CD8-positive, alpha-beta memory T cell (primary cell): Measurements from ENCODE around the gene MCM8. TPM values are rescaled to one million over a fixed set of nuclear protein-coding genes. Genes with fewer than 3 reads are reported as not detected.

Source experiments
- CTCF ChIA-PET: fragments of 350-600 bp; sonication (Branson Sonifier 250); formaldehyde crosslinking; loops from one replicate; lab custom pipeline; 2021; ENCODE audit warnings: antibody characterized with exemption; lab: Charles Lee
- POLR2A ChIA-PET: fragments of 350-600 bp; sonication (Branson Sonifier 250); formaldehyde crosslinking; loops from one replicate; lab custom pipeline; 2021; ENCODE audit warnings: antibody characterized with exemption; lab: Charles Lee
- DNase-seq, 5 donors: peaks; one replicate each; pipeline versions ENCODE4 v3.0.0 to v3.0.0-alpha.2; 2020 to 2022; ENCODE audit warnings: mixed read lengths in 1 of 5
- H3K27ac ChIP-seq: one replicate; pipeline ENCODE4 v1.7.0; 2013; ENCODE audit warnings: low read depth, mild to moderate bottlenecking, low read length, moderate library complexity
- H3K27me3 ChIP-seq: 2 replicates; pipeline ENCODE4 v1.7.0; 2013; ENCODE audit warnings: low read length, mild to moderate bottlenecking; ENCODE audit not compliant: insufficient read depth, poor library complexity, severe bottlenecking
- H3K36me3 ChIP-seq: 2 replicates; pipeline ENCODE4 v1.7.0; 2013; ENCODE audit warnings: mild to moderate bottlenecking, low read length, moderate library complexity; ENCODE audit not compliant: insufficient read depth
- H3K4me1 ChIP-seq: 2 replicates; pipeline ENCODE4 v1.7.0; 2013; ENCODE audit warnings: mild to moderate bottlenecking, low read length, moderate library complexity; ENCODE audit not compliant: insufficient read depth
- H3K4me3 ChIP-seq: 2 replicates; pipeline ENCODE4 v1.7.0; 2013; ENCODE audit warnings: mild to moderate bottlenecking, low read length
- H3K9me3 ChIP-seq: 2 replicates; pipeline ENCODE4 v1.7.0; 2013; ENCODE audit warnings: mild to moderate bottlenecking, low read length
- H3K27ac Mint-ChIP-seq, 8 donors: one replicate each; pipeline ENCODE4 v1.8.0; 2020 to 2021; ENCODE audit warnings: mixed read lengths in 8 of 8, mild to moderate bottlenecking in 6 of 8, inconsistent platforms in 3 of 8, moderate library complexity in 3 of 8
- H3K27me3 Mint-ChIP-seq, 2 donors: one replicate each; pipeline ENCODE4 v1.8.0; 2020 to 2021; ENCODE audit warnings: mixed read lengths in 2 of 2, mild to moderate bottlenecking in 1 of 2, moderate library complexity in 1 of 2
- H3K36me3 Mint-ChIP-seq, 3 donors: one replicate each; pipeline ENCODE4 v1.8.0; 2020 to 2021; ENCODE audit warnings: mixed read lengths in 3 of 3, inconsistent platforms in 1 of 3, mild to moderate bottlenecking in 1 of 3
- H3K4me1 Mint-ChIP-seq, 3 donors: one replicate each; pipeline ENCODE4 v1.8.0; 2020 to 2021; ENCODE audit warnings: mixed read lengths in 3 of 3, inconsistent platforms in 1 of 3, mild to moderate bottlenecking in 1 of 3
- H3K4me3 Mint-ChIP-seq, 7 donors: one replicate each; pipeline ENCODE4 v1.8.0; 2020 to 2021; ENCODE audit warnings: mixed read lengths in 7 of 7, mild to moderate bottlenecking in 6 of 7, moderate library complexity in 4 of 7, inconsistent platforms in 2 of 7
- H3K9me3 Mint-ChIP-seq, 5 donors: one replicate each; pipeline ENCODE4 v1.8.0; 2020 to 2022; ENCODE audit warnings: mixed read lengths in 5 of 5, mild to moderate bottlenecking in 3 of 5, moderate library complexity in 2 of 5, inconsistent platforms in 1 of 5
- polyA plus RNA-seq: library from polyadenylated mRNA; unstranded; fragments of 300-500 nt; fragmentation: Illumina TruSeq; gene quantifications from one replicate; pipeline ENCODE4 v1.2.3, GENCODE V29; 2021
- total RNA-seq, 2 experiments: library from RNA; stranded (reverse); gene quantifications; one replicate each; pipeline ENCODE4 v1.2.3, GENCODE V29; 2021

Gene MCM8
- total and polyA plus RNA-seq, 3 experiments from 2014 or later, result 0.35 to 33.8 (median 31.9) TPM

DNA sequence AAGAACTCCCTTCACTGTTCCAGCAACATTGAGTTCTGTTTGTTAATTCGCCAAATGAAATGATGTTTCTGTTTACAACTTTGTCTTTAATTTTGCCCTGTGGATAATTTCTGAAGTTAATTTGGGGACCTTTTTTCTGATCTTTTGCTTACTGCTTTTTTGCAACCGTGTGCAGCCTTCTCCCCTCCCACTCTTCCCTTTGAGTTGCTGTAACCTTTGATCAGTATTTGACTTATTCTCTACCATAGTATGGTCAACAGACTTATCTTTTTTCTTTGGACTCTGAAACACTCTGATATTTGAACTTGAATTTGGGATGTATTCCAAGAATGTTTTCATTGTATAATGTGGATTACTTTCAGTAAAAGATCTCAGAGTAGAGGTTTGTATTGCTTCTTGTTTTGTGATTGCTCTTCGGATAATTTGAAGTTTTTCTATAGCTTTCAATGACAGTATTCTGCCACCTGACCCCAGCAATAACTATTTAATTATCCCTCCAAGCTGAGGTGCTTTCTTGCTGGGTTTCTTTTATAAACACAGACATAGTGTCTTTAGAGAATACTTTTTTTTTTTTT lies 57.2 kb downstream of the MCM8 start:
- POLR2A ChIA-PET, result interaction anchor here (0.5 kb wide), 1 partner anchor 952 kb away, joined by 4 read pairs; no protein-coding TSS in a partner anchor
- Mint-ChIP-seq H3K4me3 (peak overlapping the region; percentile 95 to 100 (median 98)), H3K9me3 (no peaks in the 10 kb centered on the region), H3K36me3 (peaks cover 0 to 36% (median 17%) of the 10 kb centered on the region in 3 donors), H3K4me1 (peaks cover 39 to 63% (median 49%) of the 10 kb centered on the region in 3 donors), H3K27me3 (peaks cover 0 to 1% of the 10 kb centered on the region in 2 donors), H3K27ac (peak overlapping the region in 7 of 8 donors; percentile 43 to 97 (median 63))
- peaks cover 25% of the 10 kb centered on the region for H3K4me1 ChIP-seq
- CTCF ChIA-PET, result interaction anchor here (1.4 to 2.0 kb wide), 2 partner anchors 9 to 478 kb away, joined by 3 to 5 read pairs; no protein-coding TSS in a partner anchor
- peak overlapping the region; percentile 16 for H3K4me3 ChIP-seq
- no peak for DNase-seq
- H3K9me3 ChIP-seq, result no peaks in the 10 kb centered on the region
- H3K27me3 ChIP-seq, result no peaks in the 10 kb centered on the region
- H3K27ac ChIP-seq, result peak overlapping the region; percentile 81
- H3K36me3 ChIP-seq, result peaks cover 11% of the 10 kb centered on the region

DNA sequence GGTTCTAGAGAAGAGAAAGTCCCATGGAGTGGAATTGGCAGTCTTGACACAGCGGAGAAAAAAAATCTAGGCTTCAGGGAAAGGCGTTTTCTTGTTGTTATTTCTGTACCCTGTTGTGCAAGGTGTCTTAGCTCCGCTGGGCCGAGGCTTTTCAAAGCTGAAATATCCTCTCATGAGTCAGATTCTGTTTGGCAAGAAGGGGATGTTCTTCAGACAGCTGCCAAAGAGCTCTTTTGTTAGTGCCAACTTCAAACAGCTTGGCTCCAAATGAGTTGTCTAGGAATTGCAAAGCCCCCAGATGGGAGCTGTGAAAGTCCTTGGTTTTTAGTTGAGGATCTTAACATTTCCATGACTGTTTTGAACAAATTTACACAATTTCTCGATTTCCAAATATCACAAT lies 57.8 kb downstream of the MCM8 start:
- H3K9me3 Mint-ChIP-seq, result no peaks in the 10 kb centered on the region
- Histone ChIP-seq H3K4me1 (peaks cover 25% of the 10 kb centered on the region), H3K36me3 (peaks cover 11% of the 10 kb centered on the region), H3K27me3 (no peaks in the 10 kb centered on the region), H3K4me3 (no peak overlapping the region), H3K27ac (no peak overlapping the region), H3K9me3 (no peaks in the 10 kb centered on the region)
- peak overlapping the region in 3 of 8 donors; percentile 24 to 63 (median 28) for H3K27ac Mint-ChIP-seq
- peaks cover 0 to 41% (median 19%) of the 10 kb centered on the region in 3 donors for H3K36me3 Mint-ChIP-seq
- peak overlapping the region in 4 of 7 donors; percentile 9 to 100 (median 36) for H3K4me3 Mint-ChIP-seq
- no peak for DNase-seq
- ChIA-PET CTCF (interaction anchor here (1.4 to 2.0 kb wide), 2 partner anchors 9 to 478 kb away, joined by 3 to 5 read pairs; no protein-coding TSS in a partner anchor), POLR2A (interaction anchor here (0.5 kb wide), 1 partner anchor 952 kb away, joined by 4 read pairs; no protein-coding TSS in a partner anchor)
- peaks cover 0 to 1% of the 10 kb centered on the region in 2 donors for H3K27me3 Mint-ChIP-seq
- H3K4me1 Mint-ChIP-seq, result peaks cover 39 to 64% (median 51%) of the 10 kb centered on the region in 3 donors

DNA sequence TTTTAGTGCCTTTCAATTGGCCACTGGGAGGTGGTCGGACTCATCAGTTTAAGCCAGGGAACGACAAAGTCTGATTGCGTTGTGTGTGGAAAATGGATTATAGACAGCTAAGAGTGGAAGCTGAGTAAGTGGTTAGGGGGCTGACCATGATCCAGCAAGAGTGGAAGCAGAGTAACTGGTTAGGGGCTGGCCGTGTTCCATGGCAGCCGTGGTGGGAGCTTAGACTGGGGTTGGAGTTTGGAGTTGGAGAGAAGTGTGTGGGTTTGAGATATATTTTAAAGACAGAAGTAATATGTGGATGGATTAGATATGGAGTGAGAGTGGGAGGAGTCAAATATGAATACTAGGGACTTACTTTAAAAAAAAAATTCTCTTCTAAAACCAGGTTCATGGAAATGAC lies 61.7 kb downstream of the MCM8 start:
- H3K9me3 Mint-ChIP-seq, result no peaks in the 10 kb centered on the region
- DNase-seq, result no peak
- H3K36me3 Mint-ChIP-seq, result peaks cover 3 to 64% (median 28%) of the 10 kb centered on the region in 3 donors
- peak overlapping the region in 5 of 8 donors; percentile 24 to 91 (median 53) for H3K27ac Mint-ChIP-seq
- Histone ChIP-seq H3K27ac (no peak overlapping the region), H3K9me3 (no peaks in the 10 kb centered on the region), H3K27me3 (no peaks in the 10 kb centered on the region), H3K36me3 (peaks cover 15% of the 10 kb centered on the region), H3K4me1 (peaks cover 17% of the 10 kb centered on the region), H3K4me3 (no peak overlapping the region)
- peak overlapping the region in 1 of 7 donors; percentile 9 for H3K4me3 Mint-ChIP-seq
- no peaks in the 10 kb centered on the region for H3K27me3 Mint-ChIP-seq
- H3K4me1 Mint-ChIP-seq, result peaks cover 43 to 73% (median 62%) of the 10 kb centered on the region in 3 donors
- POLR2A ChIA-PET, result interaction anchor here (0.7 kb wide), 1 partner anchor 58 kb away, joined by 3 read pairs; no protein-coding TSS in a partner anchor
- CTCF ChIA-PET, result no interaction called here

DNA sequence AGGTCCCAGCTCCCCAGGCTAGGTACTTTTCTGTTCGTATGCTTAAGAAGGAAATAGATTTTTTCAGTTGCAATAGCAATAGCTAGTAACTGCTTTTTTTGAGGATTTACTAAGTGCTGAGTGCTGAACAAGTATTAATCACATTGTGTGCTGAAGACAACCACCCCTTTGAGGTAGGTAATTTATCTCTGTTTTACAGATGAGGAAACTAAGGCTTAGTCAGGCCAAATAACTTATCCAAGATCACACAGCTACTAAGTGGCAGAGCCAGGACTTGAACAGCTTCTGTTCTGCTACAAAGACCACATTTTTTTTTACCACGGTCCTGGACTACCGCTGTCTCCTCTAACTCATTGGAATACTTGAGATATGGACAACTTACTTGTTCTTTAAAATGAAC lies 63.6 kb downstream of the MCM8 start:
- H3K27ac Mint-ChIP-seq, result peak overlapping the region in 4 of 8 donors; percentile 34 to 88 (median 82)

DNA sequence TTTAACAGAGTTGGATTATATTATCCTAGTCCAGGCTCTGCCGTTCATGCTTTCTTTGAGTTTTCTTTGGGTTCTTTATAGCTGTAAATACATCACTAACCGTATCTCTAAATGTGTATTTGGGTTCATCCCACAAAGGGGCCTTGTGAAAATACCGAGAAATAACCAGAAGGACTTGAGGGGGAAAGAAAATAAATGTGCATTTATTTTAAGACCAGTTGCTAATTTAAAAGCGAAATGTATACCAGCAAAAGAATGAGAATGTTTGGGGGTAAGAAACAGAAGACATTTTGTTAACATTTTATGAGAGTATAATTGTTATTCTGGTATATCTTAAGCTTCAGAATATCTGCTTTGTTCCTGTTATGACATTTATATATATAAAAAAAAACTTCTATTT lies 64.5 kb downstream of the MCM8 start:
- CTCF ChIA-PET, result no interaction called here

More for the DNA sequence above, 63.6 kb downstream of the MCM8 start:
- H3K9me3 ChIP-seq, result no peaks in the 10 kb centered on the region
- peaks cover 6% of the 10 kb centered on the region for H3K4me1 ChIP-seq
- H3K4me1 Mint-ChIP-seq, result peaks cover 37 to 73% (median 62%) of the 10 kb centered on the region in 3 donors
- no peaks in the 10 kb centered on the region for H3K27me3 Mint-ChIP-seq
- ChIA-PET POLR2A (no interaction called here), CTCF (no interaction called here)
- no peaks in the 10 kb centered on the region for H3K27me3 ChIP-seq
- peaks cover 15% of the 10 kb centered on the region for H3K36me3 ChIP-seq
- H3K9me3 Mint-ChIP-seq, result no peaks in the 10 kb centered on the region
- no peak overlapping the region for H3K27ac ChIP-seq
- H3K36me3 Mint-ChIP-seq, result peaks cover 3 to 78% (median 36%) of the 10 kb centered on the region in 3 donors
- H3K4me3 ChIP-seq, result no peak overlapping the region
- DNase-seq, result no peak
- H3K4me3 Mint-ChIP-seq, result no peak overlapping the region

DNA sequence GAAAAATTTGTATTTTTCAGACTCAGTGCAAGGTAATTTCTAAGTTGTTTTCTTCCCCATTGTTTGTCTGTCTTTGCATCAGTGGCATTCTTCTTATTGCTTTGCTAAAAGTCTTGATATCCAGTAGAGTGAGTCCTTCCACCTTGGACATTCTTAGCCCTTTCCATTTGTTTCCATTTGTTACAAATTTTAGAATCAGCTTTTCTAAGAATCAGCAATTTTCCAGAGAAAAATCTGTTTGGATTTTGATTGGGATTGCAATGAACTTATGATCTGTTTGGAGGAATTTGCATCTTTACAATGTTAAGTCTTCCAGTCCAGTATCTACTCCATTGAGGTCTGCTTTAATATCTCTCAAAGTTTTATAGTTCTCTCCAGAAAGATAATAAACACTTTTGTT lies 67.0 kb downstream of the MCM8 start:
- no peaks in the 10 kb centered on the region for H3K27me3 ChIP-seq
- peak overlapping the region in 5 of 8 donors; percentile 5 to 69 (median 31) for H3K27ac Mint-ChIP-seq
- no peaks in the 10 kb centered on the region for H3K9me3 ChIP-seq
- peaks cover 6% of the 10 kb centered on the region for H3K4me1 ChIP-seq
- H3K36me3 ChIP-seq, result peaks cover 4% of the 10 kb centered on the region
- H3K9me3 Mint-ChIP-seq, result no peaks in the 10 kb centered on the region
- no peak overlapping the region for H3K4me3 ChIP-seq
- DNase-seq, result no peak
- H3K4me3 Mint-ChIP-seq, result no peak overlapping the region
- H3K27me3 Mint-ChIP-seq, result no peaks in the 10 kb centered on the region
- ChIA-PET POLR2A (interaction anchor here (0.6 kb wide), 1 partner anchor 23 kb away, joined by 5 read pairs; no protein-coding TSS in a partner anchor), CTCF (interaction anchor here (1.1 kb wide), 1 partner anchor 9 kb away, joined by 3 read pairs; no protein-coding TSS in a partner anchor)
- no peak overlapping the region for H3K27ac ChIP-seq
- peaks cover 3 to 60% (median 23%) of the 10 kb centered on the region in 3 donors for H3K36me3 Mint-ChIP-seq
- peaks cover 36 to 64% (median 59%) of the 10 kb centered on the region in 3 donors for H3K4me1 Mint-ChIP-seq

More for the DNA sequence above, 64.5 kb downstream of the MCM8 start:
- H3K9me3 Mint-ChIP-seq, result no peaks in the 10 kb centered on the region
- no peak overlapping the region for H3K4me3 ChIP-seq
- H3K4me1 Mint-ChIP-seq, result peaks cover 38 to 72% (median 63%) of the 10 kb centered on the region in 3 donors
- H3K4me1 ChIP-seq, result peaks cover 6% of the 10 kb centered on the region
- no peak for DNase-seq
- H3K27ac ChIP-seq, result no peak overlapping the region
- H3K9me3 ChIP-seq, result no peaks in the 10 kb centered on the region
- POLR2A ChIA-PET, result no interaction called here
- H3K27me3 ChIP-seq, result no peaks in the 10 kb centered on the region
- no peak overlapping the region for H3K4me3 Mint-ChIP-seq
- peak overlapping the region in 2 of 8 donors; percentile 9 to 48 for H3K27ac Mint-ChIP-seq
- H3K27me3 Mint-ChIP-seq, result no peaks in the 10 kb centered on the region
- peaks cover 3 to 74% (median 33%) of the 10 kb centered on the region in 3 donors for H3K36me3 Mint-ChIP-seq
- H3K36me3 ChIP-seq, result peaks cover 15% of the 10 kb centered on the region

DNA sequence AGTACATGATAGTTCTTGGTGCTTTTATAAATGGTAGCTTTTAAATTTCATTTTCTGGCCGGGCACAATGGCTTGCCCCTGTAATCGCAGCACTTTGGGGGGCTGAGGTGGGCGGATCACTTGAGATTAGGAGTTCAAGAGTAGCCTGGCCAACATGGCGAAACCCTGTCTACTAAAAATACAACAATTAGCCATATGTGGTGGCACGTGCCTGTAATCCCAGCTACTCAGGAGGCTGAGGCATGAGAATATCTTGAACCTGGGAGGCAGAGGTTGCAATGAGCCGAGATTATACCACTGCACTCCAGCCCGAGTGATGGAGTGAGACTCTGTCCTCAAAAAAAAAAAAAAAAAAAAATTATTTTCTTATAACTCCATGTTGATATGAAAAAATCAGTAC lies 67.4 kb downstream of the MCM8 start:
- peaks cover 7% of the 10 kb centered on the region for H3K36me3 ChIP-seq
- H3K4me3 Mint-ChIP-seq, result no peak overlapping the region
- DNase-seq, result no peak
- H3K27me3 Mint-ChIP-seq, result no peaks in the 10 kb centered on the region
- H3K4me3 ChIP-seq, result no peak overlapping the region
- peaks cover 6% of the 10 kb centered on the region for H3K4me1 ChIP-seq
- ChIA-PET CTCF (no interaction called here), POLR2A (interaction anchor here (0.6 kb wide), 1 partner anchor 24 kb away, joined by 5 read pairs; no protein-coding TSS in a partner anchor)
- peaks cover 3 to 60% (median 23%) of the 10 kb centered on the region in 3 donors for H3K36me3 Mint-ChIP-seq
- no peaks in the 10 kb centered on the region for H3K9me3 ChIP-seq
- no peak overlapping the region for H3K27ac ChIP-seq
- peaks cover 38 to 64% (median 60%) of the 10 kb centered on the region in 3 donors for H3K4me1 Mint-ChIP-seq
- H3K9me3 Mint-ChIP-seq, result no peaks in the 10 kb centered on the region
- peak overlapping the region in 3 of 8 donors; percentile 13 to 69 (median 31) for H3K27ac Mint-ChIP-seq
- H3K27me3 ChIP-seq, result no peaks in the 10 kb centered on the region

DNA sequence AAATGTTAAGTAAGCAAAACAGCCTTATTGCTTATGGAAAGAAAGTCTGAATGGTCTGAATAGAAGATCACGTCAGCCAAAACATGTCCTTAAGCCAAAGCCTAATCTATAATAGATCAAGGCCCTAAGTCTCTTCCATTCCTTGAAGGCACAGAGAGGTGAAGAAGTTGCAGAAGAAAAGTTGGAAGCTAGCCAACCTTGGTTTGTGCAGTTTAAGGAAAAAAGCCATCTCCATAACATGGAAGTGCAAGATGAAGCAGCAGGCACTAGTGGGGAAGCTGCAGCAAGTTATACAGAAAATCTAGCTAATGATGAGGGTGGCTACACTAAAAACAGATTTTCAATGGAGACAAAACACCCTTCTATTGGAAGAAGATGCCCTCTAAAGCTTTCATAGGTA lies 74.3 kb downstream of the MCM8 start:
- peaks cover 24% of the 10 kb centered on the region for H3K36me3 ChIP-seq
- no peak overlapping the region for H3K4me3 ChIP-seq
- no peak overlapping the region for H3K27ac ChIP-seq
- peaks cover 22 to 61% (median 35%) of the 10 kb centered on the region in 3 donors for H3K36me3 Mint-ChIP-seq
- peaks cover 0 to 1% (median 0%) of the 10 kb centered on the region in 5 donors for H3K9me3 Mint-ChIP-seq
- H3K9me3 ChIP-seq, result no peaks in the 10 kb centered on the region
- no peaks in the 10 kb centered on the region for H3K27me3 ChIP-seq
- H3K4me1 Mint-ChIP-seq, result peaks cover 25 to 35% (median 25%) of the 10 kb centered on the region in 3 donors
- no peak overlapping the region for H3K4me3 Mint-ChIP-seq
- H3K4me1 ChIP-seq, result no peaks in the 10 kb centered on the region
- POLR2A ChIA-PET, result no interaction called here
- CTCF ChIA-PET, result no interaction called here
- no peaks in the 10 kb centered on the region for H3K27me3 Mint-ChIP-seq
- no peak for DNase-seq
- no peak overlapping the region for H3K27ac Mint-ChIP-seq
